Chondrocyte (in vitro differentiated cells): Measurements from ENCODE around the gene TRAPPC13. TPM values are rescaled to one million over a fixed set of nuclear protein-coding genes. Genes with fewer than 3 reads are reported as not detected.
A peak's percentile ranks its signal among the peaks of the same experiment; 100 is the strongest.
"Not testable (repeated sequence)": the region's sequence is repeated elsewhere in the genome, so short reads cannot be mapped to it uniquely, and the experiment has no call there.

Experiments
- DNase-seq: peaks from one replicate; pipeline ENCODE4 v3.0.0; 2021; ENCODE audit warnings: mixed read lengths, low spot score
- H3K27ac Mint-ChIP-seq: one replicate; pipeline ENCODE4 v1.8.0; 2021; ENCODE audit warnings: mild to moderate bottlenecking, moderate library complexity, mixed read lengths; ENCODE audit not compliant: unreplicated experiment
- H3K27me3 Mint-ChIP-seq: 2 replicates; pipeline ENCODE4 v1.8.0; 2021; ENCODE audit warnings: low read depth, mixed read lengths
- H3K36me3 Mint-ChIP-seq: 2 replicates; pipeline ENCODE4 v1.8.0; 2021; ENCODE audit warnings: low read depth, mixed read lengths
- H3K4me1 Mint-ChIP-seq: 2 replicates; pipeline ENCODE4 v1.8.0; 2021; ENCODE audit warnings: low read depth, mild to moderate bottlenecking, mixed read lengths
- H3K4me3 Mint-ChIP-seq: one replicate; pipeline ENCODE4 v1.8.0; 2021; ENCODE audit warnings: mild to moderate bottlenecking, moderate library complexity, mixed read lengths; ENCODE audit not compliant: unreplicated experiment
- H3K9me3 Mint-ChIP-seq: 2 replicates; pipeline ENCODE4 v1.8.0; 2021; ENCODE audit warnings: low read depth, mixed read lengths
- CTCF ChIP-seq: fragments of 200-600 bp; sonication (generic); IDR thresholded peaks from 2 replicates; pipeline ENCODE4 v1.5.0; 2021; ENCODE audit warnings: antibody characterized with exemption, mild to moderate bottlenecking, moderate library complexity
- total RNA-seq: library from RNA; stranded (reverse); gene quantifications from 3 replicates; pipeline ENCODE4 v1.2.1, GENCODE V29; 2021

Gene TRAPPC13
- total RNA-seq, 1 donor from 2014 or later, result 18.6 TPM

GRCh38 chr5:65612298-65612907 is 12.4 kb upstream of the TRAPPC13 start:
- TF ChIP-seq CTCF, result no peak
- no peak for DNase-seq
- Mint-ChIP-seq H3K27me3 (no peaks in the 10 kb centered on the region), H3K9me3 (no peaks in the 10 kb centered on the region), H3K4me3 (no peak overlapping the region), H3K27ac (no peak overlapping the region), H3K4me1 (peaks cover 3% of the 10 kb centered on the region), H3K36me3 (peaks cover 27% of the 10 kb centered on the region)

GRCh38 chr5:65620021-65620420 is 4.8 kb upstream of the TRAPPC13 start:
- no peak for TF ChIP-seq CTCF
- H3K36me3 Mint-ChIP-seq, result peaks cover 1% of the 10 kb centered on the region
- no peak overlapping the region for H3K27ac Mint-ChIP-seq
- DNase-seq, result no peak
- peaks cover 19% of the 10 kb centered on the region for H3K4me1 Mint-ChIP-seq
- no peaks in the 10 kb centered on the region for H3K27me3 Mint-ChIP-seq
- no peaks in the 10 kb centered on the region for H3K9me3 Mint-ChIP-seq
- no peak overlapping the region for H3K4me3 Mint-ChIP-seq

GRCh38 chr5:65621961-65622360 is 2.9 kb upstream of the TRAPPC13 start:
- H3K4me3 Mint-ChIP-seq, H3K27ac Mint-ChIP-seq, H3K27me3 Mint-ChIP-seq, H3K36me3 Mint-ChIP-seq, DNase-seq, H3K9me3 Mint-ChIP-seq: not testable (repeated sequence)
- peaks cover 30% of the 10 kb centered on the region for H3K4me1 Mint-ChIP-seq

- H3K4me1 Mint-ChIP-seq, result peaks cover 30% of the 10 kb centered on the region
- H3K27ac Mint-ChIP-seq, result peak overlapping the region; percentile 98
These were observed 1.3 kb upstream of the TRAPPC13 start for GRCh38 chr5:65623482-65623881.

GRCh38 chr5:65624025-65624570 is 729 bp upstream of the TRAPPC13 start, which contains the start of gene TRIM23:
Gene TRIM23, minus strand, starts transcription at chr5:65624333. Its CDS starts 59 bp downstream, at chr5:65624274.
- peak; percentile 97 for DNase-seq
- H3K9me3 Mint-ChIP-seq, result no peaks in the 10 kb centered on the region
- H3K4me3 Mint-ChIP-seq, result peak within 1 kb of the TSS; percentile 88
- H3K27me3 Mint-ChIP-seq, result no peaks in the 10 kb centered on the region
- peaks cover 30% of the 10 kb centered on the region for H3K4me1 Mint-ChIP-seq
- peaks cover 2% of the 10 kb centered on the region for H3K36me3 Mint-ChIP-seq
- peak; percentile 41 for TF ChIP-seq CTCF
- peak within 1 kb of the TSS; percentile 98 for H3K27ac Mint-ChIP-seq

More at GRCh38 chr5:65623482-65623881, 1.3 kb upstream of the TRAPPC13 start:
- DNase-seq, result no peak
- Mint-ChIP-seq H3K36me3 (peaks cover 2% of the 10 kb centered on the region), H3K27me3 (no peaks in the 10 kb centered on the region), H3K4me3 (peak overlapping the region; percentile 88), H3K9me3 (no peaks in the 10 kb centered on the region)
- TF ChIP-seq CTCF, result no peak

GRCh38 chr5:65625743-65626142 is 916 bp downstream of the TRAPPC13 start:
- Mint-ChIP-seq H3K27ac (peak overlapping the region; percentile 78), H3K27me3 (no peaks in the 10 kb centered on the region), H3K9me3 (no peaks in the 10 kb centered on the region), H3K36me3 (peaks cover 7% of the 10 kb centered on the region), H3K4me3 (peak overlapping the region; percentile 88), H3K4me1 (peaks cover 30% of the 10 kb centered on the region)
- DNase-seq, result no peak
- TF ChIP-seq CTCF, result no peak
